Astrocyte (in vitro differentiated cells and primary cell): ENCODE results near the gene POLR3B. TPM values are rescaled to one million over a fixed set of nuclear protein-coding genes. Genes with fewer than 3 reads are reported as not detected.

ENCODE experiments used
- DNase-seq: peaks from one replicate; pipeline ENCODE4 v3.0.0-alpha.2; 2010; ENCODE audit warnings: low read depth
- FAIRE-seq: peaks from 2 replicates; lab custom pipeline; 2011; peaks lifted over from hg19 to GRCh38; lab: Jason Lieb, UNC
- H2AFZ ChIP-seq: 2 replicates; pipeline ENCODE4 v1.6.0; 2012; ENCODE audit warnings: low read depth, low read length, inconsistent platforms
- H3K27ac ChIP-seq: 2 replicates; pipeline ENCODE4 v1.5.1; 2011; ENCODE audit warnings: low read depth, low read length, inconsistent platforms
- H3K27me3 ChIP-seq: 2 replicates; pipeline ENCODE4 v1.6.0; 2011; ENCODE audit warnings: low read length, inconsistent platforms; ENCODE audit not compliant: insufficient read depth
- H3K36me3 ChIP-seq: 2 replicates; pipeline ENCODE4 v1.5.1; 2011; ENCODE audit warnings: low read length, inconsistent platforms; ENCODE audit not compliant: insufficient read depth
- H3K4me1 ChIP-seq: 2 replicates; pipeline ENCODE4 v1.5.1; 2011; ENCODE audit warnings: low read length, inconsistent platforms; ENCODE audit not compliant: insufficient read depth
- H3K4me2 ChIP-seq: 2 replicates; pipeline ENCODE4 v1.6.0; 2012; ENCODE audit warnings: low read length, inconsistent platforms
- H3K4me3 ChIP-seq: 2 replicates; pipeline ENCODE4 v1.5.1; 2011; ENCODE audit warnings: low read depth, mild to moderate bottlenecking, low read length, inconsistent platforms; ENCODE audit not compliant: insufficient read depth
- H3K79me2 ChIP-seq: 2 replicates; pipeline ENCODE4 v1.6.0; 2012; ENCODE audit warnings: mild to moderate bottlenecking, low read length, inconsistent platforms; ENCODE audit not compliant: insufficient read depth
- H3K9ac ChIP-seq: 2 replicates; pipeline ENCODE4 v1.6.0; 2012; ENCODE audit warnings: mild to moderate bottlenecking, low read length, inconsistent platforms
- H3K9me3 ChIP-seq: 2 replicates; pipeline ENCODE4 v1.5.1; 2012; ENCODE audit warnings: low read depth, mild to moderate bottlenecking, low read length, inconsistent platforms; ENCODE audit not compliant: insufficient read depth
- H4K20me1 ChIP-seq: 2 replicates; pipeline ENCODE4 v1.6.0; 2012; ENCODE audit warnings: low read length, inconsistent platforms; ENCODE audit not compliant: insufficient read depth
- H3K27ac Mint-ChIP-seq: one replicate; pipeline ENCODE4 v1.8.0; 2021; ENCODE audit warnings: mild to moderate bottlenecking, mixed read lengths; ENCODE audit not compliant: unreplicated experiment
- H3K27me3 Mint-ChIP-seq: one replicate; pipeline ENCODE4 v1.8.0; 2021; ENCODE audit warnings: low read depth, mixed read lengths; ENCODE audit not compliant: unreplicated experiment
- H3K36me3 Mint-ChIP-seq: one replicate; pipeline ENCODE4 v1.8.0; 2021; ENCODE audit warnings: low read depth, mixed read lengths; ENCODE audit not compliant: unreplicated experiment
- H3K4me1 Mint-ChIP-seq: one replicate; pipeline ENCODE4 v1.8.0; 2021; ENCODE audit warnings: low read depth, mixed read lengths; ENCODE audit not compliant: unreplicated experiment
- H3K4me3 Mint-ChIP-seq: one replicate; pipeline ENCODE4 v1.8.0; 2021; ENCODE audit warnings: mild to moderate bottlenecking, moderate library complexity, mixed read lengths; ENCODE audit not compliant: unreplicated experiment
- H3K9me3 Mint-ChIP-seq: one replicate; pipeline ENCODE4 v1.8.0; 2021; ENCODE audit warnings: mild to moderate bottlenecking, mixed read lengths; ENCODE audit not compliant: unreplicated experiment
- CTCF ChIP-seq: IDR thresholded peaks from 2 replicates; pipeline ENCODE4 v1.5.1; 2011; ENCODE audit warnings: low read depth, mild to moderate bottlenecking, inconsistent platforms, low read length, moderate library complexity; ENCODE audit not compliant: insufficient read depth
- EZH2 ChIP-seq: IDR thresholded peaks from 2 replicates; pipeline ENCODE4 v1.6.1; 2012; ENCODE audit warnings: mild to moderate bottlenecking, low read length, inconsistent platforms; ENCODE audit not compliant: insufficient read depth
- total RNA-seq: library from RNA; stranded (reverse); gene quantifications from 2 replicates; pipeline ENCODE4 v1.2.1, GENCODE V29; 2021

POLR3B gene
- total RNA-seq, 1 donor from 2014 or later: 10.9 TPM

- Histone ChIP-seq H3K36me3 (no peaks in the 10 kb centered on the region), H3K79me2 (no peaks in the 10 kb centered on the region), H3K27ac (no peak overlapping the region), H3K27me3 (no peaks in the 10 kb centered on the region), H3K9me3 (no peaks in the 10 kb centered on the region), H3K4me3 (no peak overlapping the region), H4K20me1 (peaks cover 6% of the 10 kb centered on the region), H3K9ac (no peak overlapping the region), H3K4me2 (no peak overlapping the region), H3K4me1 (no peaks in the 10 kb centered on the region), H2AFZ (no peak overlapping the region)
- Mint-ChIP-seq H3K27me3 (no peaks in the 10 kb centered on the region), H3K9me3 (no peaks in the 10 kb centered on the region), H3K4me1 (no peaks in the 10 kb centered on the region), H3K27ac (no peak overlapping the region), H3K36me3 (peaks cover 3% of the 10 kb centered on the region), H3K4me3 (no peak overlapping the region)
- DNase-seq: no peak
- FAIRE-seq: no peak
- no peak for TF ChIP-seq EZH2
- TF ChIP-seq CTCF: no peak
Observed at GRCh38 chr12:106488884-106489283, 131.3 kb downstream of the POLR3B start.

- Histone ChIP-seq H3K36me3 (no peaks in the 10 kb centered on the region), H3K79me2 (no peaks in the 10 kb centered on the region), H3K27me3 (no peaks in the 10 kb centered on the region), H3K4me1 (no peaks in the 10 kb centered on the region), H2AFZ (no peak overlapping the region), H3K4me3 (no peak overlapping the region), H3K4me2 (no peak overlapping the region), H3K9me3 (no peaks in the 10 kb centered on the region), H4K20me1 (peaks cover 6% of the 10 kb centered on the region), H3K27ac (no peak overlapping the region), H3K9ac (no peak overlapping the region)
- Mint-ChIP-seq H3K36me3 (peaks cover 2% of the 10 kb centered on the region), H3K9me3 (no peaks in the 10 kb centered on the region), H3K27me3 (no peaks in the 10 kb centered on the region), H3K4me3 (no peak overlapping the region), H3K4me1 (no peaks in the 10 kb centered on the region), H3K27ac (no peak overlapping the region)
- DNase-seq: no peak
- FAIRE-seq: no peak
- no peak for TF ChIP-seq EZH2
- TF ChIP-seq CTCF: no peak
Observed at GRCh38 chr12:106490264-106490663, 132.7 kb downstream of the POLR3B start.

- no peaks in the 10 kb centered on the region for H3K9me3 Mint-ChIP-seq
- Histone ChIP-seq H3K9ac (no peak overlapping the region), H3K4me1 (no peaks in the 10 kb centered on the region), H3K4me2 (no peak overlapping the region), H3K27me3 (no peaks in the 10 kb centered on the region), H2AFZ (no peak overlapping the region), H3K36me3 (peaks cover 5% of the 10 kb centered on the region), H3K4me3 (no peak overlapping the region), H3K27ac (no peak overlapping the region), H3K79me2 (no peaks in the 10 kb centered on the region), H4K20me1 (no peaks in the 10 kb centered on the region), H3K9me3 (no peaks in the 10 kb centered on the region)
- FAIRE-seq: no peak
- H3K4me3 Mint-ChIP-seq: no peak overlapping the region
- DNase-seq: no peak
- H3K27me3 Mint-ChIP-seq: no peaks in the 10 kb centered on the region
- no peak overlapping the region for H3K27ac Mint-ChIP-seq
- H3K36me3 Mint-ChIP-seq: no peaks in the 10 kb centered on the region
- TF ChIP-seq EZH2: no peak
- H3K4me1 Mint-ChIP-seq: no peaks in the 10 kb centered on the region
Observed at GRCh38 chr12:106492857-106493256, 135.3 kb downstream of the POLR3B start.
